ENCODE measurements around the gene ATP13A3.

ATP13A3 gene

DNA sequence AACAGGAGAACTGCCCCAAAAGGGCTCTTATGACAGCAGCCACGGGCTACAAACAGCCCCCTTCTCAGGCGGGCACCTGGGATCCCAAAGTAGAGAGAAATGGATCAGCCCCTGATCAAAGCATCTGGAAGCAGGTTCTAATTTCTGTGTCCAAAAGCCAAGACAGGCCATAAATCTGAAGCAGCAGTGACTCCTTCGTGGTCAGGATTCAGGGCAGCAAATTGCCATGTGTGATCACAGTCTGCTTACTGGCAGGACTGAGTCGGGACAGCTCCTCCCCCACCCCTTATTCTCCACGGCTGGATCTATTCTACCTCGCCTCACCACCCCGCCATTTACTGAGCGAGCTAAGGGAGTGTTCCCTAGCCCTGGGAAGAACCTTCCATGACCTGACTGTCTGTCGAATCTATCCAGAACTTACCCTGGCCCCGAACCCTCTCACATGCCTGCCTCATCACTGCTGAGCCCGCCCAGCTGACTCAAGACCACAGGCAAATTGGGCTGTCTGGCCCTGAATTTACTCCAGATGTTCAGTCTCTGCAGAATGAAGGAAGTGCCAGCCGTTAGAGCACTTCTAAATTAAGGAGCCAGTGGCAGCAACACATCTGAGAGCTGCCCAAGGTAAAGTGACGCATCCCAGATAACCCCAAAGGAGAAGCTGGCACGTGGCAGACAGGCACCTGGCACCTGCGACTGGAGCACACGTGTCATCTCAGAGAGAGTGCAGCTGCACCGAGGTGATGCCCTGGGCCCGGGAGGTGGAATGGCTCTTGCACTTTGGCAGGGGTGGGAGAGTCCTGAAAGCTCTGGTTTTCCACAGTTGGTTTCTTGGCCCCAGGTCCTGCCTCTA is 118.6 kb downstream of the ATP13A3 start:
- DNase-seq: no peak

DNA sequence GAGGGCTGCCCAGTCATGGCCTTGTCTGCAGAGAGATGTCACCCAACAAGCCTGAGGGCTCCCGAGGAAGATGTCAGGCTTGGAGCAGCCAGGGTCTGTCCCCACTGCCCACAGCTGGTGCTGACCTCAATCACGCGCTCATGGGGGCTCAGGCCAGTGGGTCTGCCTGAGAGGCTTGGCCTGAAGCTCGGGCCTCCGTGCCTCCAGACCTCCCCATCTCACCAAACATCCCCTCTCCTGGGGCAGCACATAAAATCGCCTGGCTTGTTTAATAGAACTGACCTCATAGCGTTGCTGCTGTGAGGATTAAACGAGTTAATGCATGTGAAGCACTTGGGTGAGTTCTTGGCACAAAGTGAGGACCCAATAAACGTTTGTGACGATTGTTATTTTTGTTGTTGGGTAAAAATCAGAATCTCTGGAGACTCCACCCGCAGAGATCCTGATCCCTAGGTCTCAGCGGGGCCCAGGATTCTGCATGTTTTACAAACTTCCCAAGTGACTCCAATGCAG is 120.8 kb downstream of the ATP13A3 start:
- no peak for DNase-seq

DNA sequence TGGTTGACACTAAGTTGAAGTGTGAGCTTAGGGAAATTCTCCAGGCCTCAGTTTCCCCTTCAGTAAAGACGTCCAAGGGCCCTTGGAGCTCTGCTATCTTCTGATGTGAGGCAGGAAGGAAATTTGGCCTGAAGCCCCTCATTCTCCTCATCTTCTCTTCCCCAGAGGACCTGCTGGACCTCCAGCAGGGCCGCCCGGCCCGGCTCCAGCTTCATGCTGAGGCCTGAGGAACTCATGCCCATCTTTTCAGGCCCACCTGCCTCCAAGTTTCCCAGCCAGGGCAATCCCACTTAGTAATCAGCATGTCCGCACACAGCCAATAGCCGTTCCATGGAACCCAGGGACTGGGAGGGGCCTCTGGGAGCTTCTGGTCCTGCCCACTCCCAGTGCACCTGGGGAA is 121.3 kb downstream of the ATP13A3 start:
- no peak for DNase-seq

DNA sequence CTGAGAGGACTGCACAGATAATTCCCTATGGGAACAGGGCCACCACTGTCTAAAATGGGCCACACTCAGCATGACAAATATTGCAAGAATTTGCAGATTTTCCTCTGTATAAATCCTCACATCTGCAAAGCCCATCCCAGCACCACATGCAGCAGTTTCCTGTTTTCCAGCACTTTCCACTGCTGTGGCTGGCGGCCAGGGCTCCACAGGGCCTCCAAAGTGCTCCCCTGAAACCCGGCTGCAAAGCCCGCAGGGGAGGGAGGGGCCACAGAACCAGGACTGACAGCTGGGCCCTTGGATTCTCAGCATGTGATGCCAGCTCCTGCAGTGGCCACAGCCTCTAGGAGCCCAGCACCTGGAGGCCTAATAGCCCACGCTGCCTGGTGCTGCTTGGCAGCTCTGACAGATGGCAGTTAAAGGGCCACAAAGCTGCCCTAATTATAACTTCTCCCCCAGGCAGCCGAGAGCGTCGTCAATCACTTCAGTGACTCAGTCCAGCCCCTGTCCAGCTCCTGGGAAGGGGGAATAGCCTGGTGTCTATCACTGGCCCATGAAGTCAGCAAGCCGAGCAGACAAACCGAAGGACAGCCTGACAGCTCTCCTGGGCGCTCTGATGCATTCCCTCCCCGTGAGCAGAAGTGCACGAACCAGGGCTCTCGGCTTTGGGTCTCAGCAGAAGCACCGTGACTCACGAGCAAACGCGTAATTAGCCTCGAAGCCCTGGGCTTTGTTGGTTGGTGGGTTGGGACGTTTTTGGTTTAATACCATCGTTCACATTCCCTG is 122.0 kb downstream of the ATP13A3 start:
- DNase-seq: no peak

DNA sequence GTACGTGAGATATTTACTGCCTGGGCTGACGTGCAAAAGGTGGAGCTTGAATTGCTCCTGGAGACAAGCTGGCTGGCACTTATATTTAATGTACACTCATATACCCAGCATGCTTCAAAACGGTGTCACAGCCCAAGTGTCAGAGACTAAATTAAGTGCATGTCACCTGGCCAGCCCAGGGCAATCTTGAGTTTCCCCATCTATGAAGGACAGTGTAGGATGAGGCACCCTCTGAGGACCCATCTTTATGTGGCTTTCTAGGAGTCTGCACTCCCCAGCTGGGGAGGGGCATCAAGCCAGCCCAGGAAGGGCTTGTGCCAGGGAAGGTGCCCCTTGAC is 122.5 kb downstream of the ATP13A3 start:
- no peak for DNase-seq

DNA sequence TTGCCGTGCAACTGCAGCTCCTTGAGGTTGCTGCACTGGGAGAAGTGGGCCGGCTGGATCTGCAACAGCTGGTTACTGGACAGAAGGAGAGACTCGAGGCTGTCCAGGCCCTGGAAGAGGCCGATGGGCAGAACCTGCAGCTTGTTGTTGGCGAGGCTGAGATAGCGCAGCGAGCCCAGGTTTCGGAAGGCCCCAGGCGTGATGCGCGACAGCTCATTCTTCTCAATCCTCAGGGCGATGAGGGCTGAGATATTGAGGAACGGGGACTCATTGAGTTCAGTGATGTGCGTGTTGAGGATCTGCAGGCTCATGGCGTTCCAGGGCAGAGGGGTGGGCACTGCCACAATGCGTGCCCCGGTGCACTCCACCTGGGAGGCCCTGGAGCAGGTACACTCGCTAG is 126.2 kb downstream of the ATP13A3 start:
- no peak for DNase-seq

DNA sequence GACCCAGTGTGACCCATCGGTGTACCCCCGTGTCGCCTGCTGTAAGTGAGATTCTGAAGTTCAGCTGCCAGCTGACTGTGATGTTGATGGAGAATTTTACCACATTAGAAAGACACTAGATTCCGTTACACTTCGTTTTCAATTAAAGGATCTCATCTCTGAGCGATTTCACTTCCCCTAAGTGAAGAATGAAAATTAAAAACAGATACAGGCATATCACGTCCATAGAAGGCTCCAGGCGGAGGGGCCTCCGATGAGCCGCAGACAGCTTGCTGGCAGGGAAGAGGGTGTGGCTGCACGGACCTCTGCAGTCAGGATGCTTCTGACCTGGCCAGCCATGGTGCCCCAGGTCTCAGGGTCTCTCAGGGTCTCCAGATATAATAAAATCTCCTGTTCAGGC is 129.1 kb downstream of the ATP13A3 start:
- DNase-seq: no peak

DNA sequence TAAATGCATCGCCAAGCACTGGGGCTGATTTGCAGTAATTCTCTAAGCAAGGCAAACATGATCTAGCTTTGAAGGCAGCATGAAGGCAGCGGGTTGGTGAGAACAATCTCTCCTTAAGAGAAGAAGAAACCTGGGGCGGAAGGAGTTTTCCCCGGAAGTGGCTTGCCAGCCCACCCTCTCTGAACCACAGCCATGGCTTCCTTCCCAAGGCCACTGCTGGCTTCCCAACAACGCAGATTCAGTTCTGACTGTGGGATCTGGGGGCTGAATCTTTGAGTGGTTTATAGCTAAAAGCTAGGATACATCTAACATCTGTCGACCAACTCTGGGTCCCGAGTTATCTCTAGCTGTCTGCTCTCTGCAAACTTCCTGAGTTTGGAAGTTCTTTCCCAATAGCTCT is 131.4 kb downstream of the ATP13A3 start:
- no peak for DNase-seq

DNA sequence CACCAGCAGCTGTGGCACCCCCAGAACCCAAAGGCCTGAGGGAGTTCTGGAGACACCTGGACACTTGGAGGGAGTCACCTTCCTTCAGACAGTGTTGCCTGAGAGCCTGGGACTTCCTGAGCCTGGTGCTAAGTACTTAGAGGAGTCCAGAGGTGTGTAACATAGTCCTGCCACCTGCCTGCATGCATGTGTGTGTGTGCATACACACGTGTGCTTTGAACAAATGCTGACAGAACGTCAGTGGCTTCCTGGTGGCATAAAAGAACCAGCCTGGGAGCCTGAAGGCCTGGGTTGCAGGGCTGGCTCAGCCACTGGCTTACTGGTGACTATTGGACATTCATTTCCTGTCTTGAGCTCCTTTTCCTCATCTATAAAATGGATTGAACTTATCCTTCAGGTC is 132.5 kb downstream of the ATP13A3 start:
- no peak for DNase-seq

Data from CD4-positive, alpha-beta T cell treated with Interleukin-10 for 1 hour (primary cell).